Nephron (organoid): ENCODE measurements around the gene TGFBI.
A peak's percentile ranks its signal among the peaks of the same experiment; 100 is the strongest.

ENCODE experiments used
- H3K27ac Mint-ChIP-seq, 3 experiments: 2 replicates each; pipeline ENCODE4 v1.8.0; 2020; ENCODE audit warnings: mixed read lengths in 3 of 3, mild to moderate bottlenecking in 2 of 3, moderate library complexity in 1 of 3
- H3K27me3 Mint-ChIP-seq: 2 replicates; pipeline ENCODE4 v1.8.0; 2021; ENCODE audit warnings: low read depth, mild to moderate bottlenecking, moderate library complexity, mixed read lengths
- H3K36me3 Mint-ChIP-seq: 2 replicates; pipeline ENCODE4 v1.8.0; 2020; ENCODE audit warnings: low read depth, mixed read lengths
- H3K4me1 Mint-ChIP-seq: 2 replicates; pipeline ENCODE4 v1.8.0; 2020; ENCODE audit warnings: mixed read lengths
- H3K4me3 Mint-ChIP-seq, 3 experiments: 2 replicates each; pipeline ENCODE4 v1.8.0; 2020; ENCODE audit warnings: mild to moderate bottlenecking in 3 of 3, mixed read lengths in 3 of 3, moderate library complexity in 2 of 3
- H3K9me3 Mint-ChIP-seq: 2 replicates; pipeline ENCODE4 v1.8.0; 2020; ENCODE audit warnings: mixed read lengths
- TF ChIP-seq, protein P1 (sequence below), 3 experiments: fragments of 200-600 bp; sonication (generic); IDR thresholded peaks; one replicate each; pipeline ENCODE4 v1.5.0; 2021; ENCODE audit warnings: antibody characterized with exemption in 3 of 3; ENCODE audit not compliant: unreplicated experiment in 3 of 3

TGFBI gene

GRCh38 chr5:136028782-136029742 is at the start of gene TGFBI:
TSS of gene TGFBI (plus strand) at chr5:136028988. CDS start at chr5:136029056, 68 bp downstream.
- Mint-ChIP-seq H3K4me1 (peaks cover 69% of the 10 kb centered on the region), H3K4me3 (peak within 1 kb of the TSS; percentile 80 to 87 (median 84)), H3K36me3 (peaks cover 12% of the 10 kb centered on the region), H3K9me3 (no peaks in the 10 kb centered on the region), H3K27me3 (peaks cover 32% of the 10 kb centered on the region), H3K27ac (peak within 1 kb of the TSS; percentile 26 to 95 (median 61))
- TF ChIP-seq, protein P1, sequence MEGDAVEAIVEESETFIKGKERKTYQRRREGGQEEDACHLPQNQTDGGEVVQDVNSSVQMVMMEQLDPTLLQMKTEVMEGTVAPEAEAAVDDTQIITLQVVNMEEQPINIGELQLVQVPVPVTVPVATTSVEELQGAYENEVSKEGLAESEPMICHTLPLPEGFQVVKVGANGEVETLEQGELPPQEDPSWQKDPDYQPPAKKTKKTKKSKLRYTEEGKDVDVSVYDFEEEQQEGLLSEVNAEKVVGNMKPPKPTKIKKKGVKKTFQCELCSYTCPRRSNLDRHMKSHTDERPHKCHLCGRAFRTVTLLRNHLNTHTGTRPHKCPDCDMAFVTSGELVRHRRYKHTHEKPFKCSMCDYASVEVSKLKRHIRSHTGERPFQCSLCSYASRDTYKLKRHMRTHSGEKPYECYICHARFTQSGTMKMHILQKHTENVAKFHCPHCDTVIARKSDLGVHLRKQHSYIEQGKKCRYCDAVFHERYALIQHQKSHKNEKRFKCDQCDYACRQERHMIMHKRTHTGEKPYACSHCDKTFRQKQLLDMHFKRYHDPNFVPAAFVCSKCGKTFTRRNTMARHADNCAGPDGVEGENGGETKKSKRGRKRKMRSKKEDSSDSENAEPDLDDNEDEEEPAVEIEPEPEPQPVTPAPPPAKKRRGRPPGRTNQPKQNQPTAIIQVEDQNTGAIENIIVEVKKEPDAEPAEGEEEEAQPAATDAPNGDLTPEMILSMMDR (IDR thresholded peaks at IDR 0.05; ENCODE audit: unreplicated experiment in 3 of 3) = no peak

DNA sequence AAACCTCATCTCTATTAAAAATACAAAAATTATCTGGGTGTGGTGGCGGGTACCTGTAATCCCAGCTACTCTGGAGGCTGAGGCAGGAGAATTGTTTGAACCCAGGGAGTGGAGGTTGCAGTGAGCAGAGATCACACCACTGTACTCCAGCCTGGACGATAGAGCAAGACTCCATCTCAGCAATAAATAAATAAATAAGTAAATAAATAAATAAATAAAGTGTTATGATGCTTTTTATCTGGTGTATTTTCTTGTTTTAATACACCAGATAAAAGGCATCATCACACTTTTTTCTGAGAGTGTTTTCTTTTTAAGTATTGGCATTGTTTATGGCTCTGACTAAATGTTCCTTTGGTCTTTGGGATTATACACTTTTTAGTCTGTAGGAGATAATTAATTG is 49.8 kb upstream of the TGFBI start:
- peaks cover 5% of the 10 kb centered on the region for H3K9me3 Mint-ChIP-seq
- no peak overlapping the region for H3K4me3 Mint-ChIP-seq
- TF ChIP-seq, protein P1 (IDR thresholded peaks at IDR 0.05; ENCODE audit: unreplicated experiment in 3 of 3) = no peak
- peak overlapping the region; percentile 83 to 96 (median 85) for H3K27ac Mint-ChIP-seq
- H3K36me3 Mint-ChIP-seq = no peaks in the 10 kb centered on the region
- H3K27me3 Mint-ChIP-seq = peaks cover 4% of the 10 kb centered on the region
- peaks cover 39% of the 10 kb centered on the region for H3K4me1 Mint-ChIP-seq

DNA sequence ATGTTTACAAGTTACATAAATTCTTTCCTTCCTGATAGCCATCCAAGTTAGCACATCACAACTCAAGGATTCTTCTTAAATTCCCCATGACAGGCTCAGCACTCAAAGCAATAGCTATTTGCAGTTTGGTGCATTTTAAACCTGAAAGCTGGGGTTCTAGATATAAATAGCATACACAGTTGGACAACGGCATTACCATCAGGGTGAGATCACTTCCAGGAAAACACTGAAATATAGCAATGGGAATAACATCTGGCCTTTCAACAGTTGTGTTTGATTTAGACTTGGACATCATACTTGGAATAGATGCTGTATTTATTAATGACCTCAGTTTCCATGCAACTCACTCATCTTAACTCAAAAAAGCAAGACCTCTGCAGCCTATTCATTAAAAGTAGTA is 49.3 kb upstream of the TGFBI start:
- Mint-ChIP-seq H3K36me3 (no peaks in the 10 kb centered on the region), H3K4me3 (peak overlapping the region in 1 of 3 experiments; percentile 58), H3K27me3 (peaks cover 4% of the 10 kb centered on the region), H3K9me3 (peaks cover 5% of the 10 kb centered on the region), H3K4me1 (peaks cover 34% of the 10 kb centered on the region), H3K27ac (peak overlapping the region; percentile 83 to 96 (median 85))
- TF ChIP-seq, protein P1 (IDR thresholded peaks at IDR 0.05; ENCODE audit: unreplicated experiment in 3 of 3) = no peak

- Mint-ChIP-seq H3K9me3 (peaks cover 5% of the 10 kb centered on the region), H3K36me3 (no peaks in the 10 kb centered on the region), H3K27ac (peak overlapping the region in 2 of 3 experiments; percentile 83 to 85), H3K4me3 (no peak overlapping the region), H3K4me1 (peaks cover 24% of the 10 kb centered on the region), H3K27me3 (peaks cover 4% of the 10 kb centered on the region)
- TF ChIP-seq, protein P1 (IDR thresholded peaks at IDR 0.05; ENCODE audit: unreplicated experiment in 3 of 3) = no peak
These were observed 48.2 kb upstream of the TGFBI start for GRCh38 chr5:135980620-135981019.

- Mint-ChIP-seq H3K27me3 (no peaks in the 10 kb centered on the region), H3K4me1 (peaks cover 35% of the 10 kb centered on the region), H3K9me3 (peaks cover 10% of the 10 kb centered on the region)
These were observed 42.8 kb upstream of the TGFBI start for GRCh38 chr5:135985951-135986350.

More at GRCh38 chr5:135985951-135986350, 42.8 kb upstream of the TGFBI start:
- Mint-ChIP-seq H3K4me3 (no peak overlapping the region), H3K27ac (no peak overlapping the region), H3K36me3 (no peaks in the 10 kb centered on the region)
- TF ChIP-seq, protein P1 (IDR thresholded peaks at IDR 0.05; ENCODE audit: unreplicated experiment in 3 of 3) = no peak
